IPS-18a (cell line): ENCODE measurements around the gene TGFBI.

Experiments
- H3K27ac ChIP-seq: one replicate; pipeline ENCODE4 v1.5.1; 2013; ENCODE audit warnings: low read length
- H3K27me3 ChIP-seq: one replicate; pipeline ENCODE4 v1.6.1; 2013; ENCODE audit warnings: mild to moderate bottlenecking, low read length; ENCODE audit not compliant: control insufficient read depth, insufficient read depth
- H3K36me3 ChIP-seq: one replicate; pipeline ENCODE4 v1.6.1; 2013; ENCODE audit warnings: low read depth, low read length; ENCODE audit not compliant: control insufficient read depth
- H3K4me1 ChIP-seq: one replicate; pipeline ENCODE4 v1.6.1; 2013; ENCODE audit warnings: low read depth, low read length; ENCODE audit not compliant: control insufficient read depth
- H3K4me3 ChIP-seq: one replicate; pipeline ENCODE4 v1.5.1; 2013; ENCODE audit warnings: low read length
- H3K9ac ChIP-seq: one replicate; pipeline ENCODE4 v1.6.1; 2013; ENCODE audit warnings: mild to moderate bottlenecking, low read length, moderate library complexity
- H3K9me3 ChIP-seq: one replicate; pipeline ENCODE4 v1.6.1; 2013; ENCODE audit warnings: low read depth, low read length; ENCODE audit not compliant: control insufficient read depth

Gene TGFBI

DNA sequence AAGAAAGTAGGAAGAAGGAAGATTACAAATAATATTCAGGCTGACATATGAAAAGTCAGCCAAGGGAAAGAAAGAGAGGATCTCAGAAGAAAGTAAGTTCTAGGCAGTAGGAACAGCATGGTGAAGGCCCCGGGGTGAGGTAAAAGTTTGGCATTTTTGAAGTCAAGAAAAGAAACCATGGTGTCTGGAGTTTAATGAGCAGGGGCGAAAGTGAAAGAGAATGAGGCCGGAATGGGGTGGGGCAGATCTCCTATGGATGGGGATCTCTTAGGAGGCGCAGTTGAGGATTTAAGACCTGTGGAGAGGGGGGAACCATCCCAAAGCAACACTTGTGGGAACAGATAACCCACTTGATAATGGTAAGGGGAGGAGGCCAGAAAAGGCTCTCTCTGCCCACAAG lies 61.5 kb downstream of the TGFBI start:
- Histone ChIP-seq H3K27ac (no peak overlapping the region), H3K27me3 (no peaks in the 10 kb centered on the region), H3K9me3 (no peaks in the 10 kb centered on the region), H3K9ac (no peak overlapping the region), H3K4me3 (no peak overlapping the region), H3K4me1 (no peaks in the 10 kb centered on the region), H3K36me3 (no peaks in the 10 kb centered on the region)

- H3K27me3 ChIP-seq = no peaks in the 10 kb centered on the region
These were observed 65.6 kb downstream of the TGFBI start for GRCh38 chr5:136094189-136094912.

DNA sequence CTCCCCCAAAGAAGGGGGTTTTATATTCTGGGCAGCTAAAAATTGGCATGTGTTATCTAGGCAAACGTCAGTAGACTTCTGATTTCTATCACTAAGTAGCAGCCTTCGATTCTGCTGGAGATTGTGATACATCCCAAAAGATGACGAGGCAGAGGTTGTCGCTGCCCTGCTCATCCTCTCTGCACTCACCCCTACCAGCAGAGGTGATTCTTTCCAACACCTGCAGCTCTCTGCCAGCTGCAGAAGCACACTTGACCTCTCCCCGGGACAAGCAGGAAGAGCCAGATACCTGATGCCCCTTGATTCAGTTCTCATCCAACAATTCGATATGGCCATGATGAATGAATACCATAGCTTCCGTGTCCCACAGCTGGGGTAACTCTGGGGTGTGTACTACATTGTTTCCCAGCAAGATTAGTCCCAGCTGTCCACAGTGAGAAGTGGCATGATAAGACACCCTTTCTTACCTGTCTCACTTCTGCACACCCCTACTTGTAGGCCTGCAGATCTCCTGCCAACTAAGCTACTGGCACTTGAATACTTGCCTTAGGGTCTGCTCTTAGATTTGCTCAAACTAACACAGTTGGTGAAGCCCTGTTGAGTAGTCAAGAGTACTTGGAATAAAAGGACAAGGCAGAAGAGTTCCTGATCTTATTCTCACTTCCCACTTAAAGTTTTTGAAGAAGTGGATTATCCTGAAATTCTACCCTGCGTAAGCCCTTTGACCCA lies 66.3 kb downstream of the TGFBI start:
- H3K9me3 ChIP-seq = no peaks in the 10 kb centered on the region
- no peak overlapping the region for H3K9ac ChIP-seq
- no peak overlapping the region for H3K27ac ChIP-seq
- H3K4me1 ChIP-seq = peaks cover 10% of the 10 kb centered on the region
- no peaks in the 10 kb centered on the region for H3K36me3 ChIP-seq
- H3K27me3 ChIP-seq = no peaks in the 10 kb centered on the region
- no peak overlapping the region for H3K4me3 ChIP-seq

More at GRCh38 chr5:136094189-136094912, 65.6 kb downstream of the TGFBI start:
- no peaks in the 10 kb centered on the region for H3K36me3 ChIP-seq
- no peaks in the 10 kb centered on the region for H3K9me3 ChIP-seq
- no peak overlapping the region for H3K27ac ChIP-seq
- H3K4me3 ChIP-seq = no peak overlapping the region
- no peak overlapping the region for H3K9ac ChIP-seq
- peaks cover 10% of the 10 kb centered on the region for H3K4me1 ChIP-seq

GRCh38 chr5:136098176-136098575 lies 69.4 kb downstream of the TGFBI start:
- no peak overlapping the region for H3K9ac ChIP-seq
- peaks cover 10% of the 10 kb centered on the region for H3K4me1 ChIP-seq
- no peaks in the 10 kb centered on the region for H3K9me3 ChIP-seq
- no peak overlapping the region for H3K27ac ChIP-seq
- H3K4me3 ChIP-seq = no peak overlapping the region
- no peaks in the 10 kb centered on the region for H3K36me3 ChIP-seq
- no peaks in the 10 kb centered on the region for H3K27me3 ChIP-seq

GRCh38 chr5:136099870-136100269 lies 71.1 kb downstream of the TGFBI start:
- H3K9me3 ChIP-seq = no peaks in the 10 kb centered on the region
- H3K27me3 ChIP-seq = no peaks in the 10 kb centered on the region
- H3K4me1 ChIP-seq = peaks cover 19% of the 10 kb centered on the region

GRCh38 chr5:136101884-136102283 lies 73.1 kb downstream of the TGFBI start:
- Histone ChIP-seq H3K27me3 (no peaks in the 10 kb centered on the region), H3K9ac (no peak overlapping the region), H3K4me1 (peaks cover 23% of the 10 kb centered on the region), H3K9me3 (no peaks in the 10 kb centered on the region), H3K4me3 (no peak overlapping the region), H3K27ac (no peak overlapping the region), H3K36me3 (no peaks in the 10 kb centered on the region)

More at GRCh38 chr5:136099870-136100269, 71.1 kb downstream of the TGFBI start:
- Histone ChIP-seq H3K4me3 (no peak overlapping the region), H3K9ac (no peak overlapping the region), H3K27ac (no peak overlapping the region), H3K36me3 (no peaks in the 10 kb centered on the region)

DNA sequence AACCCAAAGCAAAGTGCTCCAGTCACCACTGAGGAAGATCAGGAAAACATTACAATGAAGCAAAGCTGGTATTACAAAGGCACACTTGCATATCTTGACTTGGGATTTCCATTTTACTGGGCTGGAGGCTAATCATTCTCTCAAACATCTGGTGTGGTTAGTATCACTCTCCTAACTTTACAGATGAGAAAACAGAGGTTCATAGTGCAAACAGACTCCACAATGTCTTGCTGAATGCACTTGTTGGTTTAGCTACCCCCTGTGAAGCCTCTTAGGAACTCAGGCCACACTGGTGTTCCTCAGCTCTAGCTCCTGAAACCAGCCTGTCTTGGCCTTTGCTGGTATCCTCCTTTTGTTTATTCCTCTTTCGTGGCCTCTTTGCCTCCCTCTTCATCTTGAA lies 74.3 kb downstream of the TGFBI start:
- Histone ChIP-seq H3K27me3 (no peaks in the 10 kb centered on the region), H3K4me1 (peaks cover 19% of the 10 kb centered on the region), H3K9ac (no peak overlapping the region), H3K27ac (no peak overlapping the region), H3K9me3 (no peaks in the 10 kb centered on the region), H3K4me3 (no peak overlapping the region), H3K36me3 (no peaks in the 10 kb centered on the region)

DNA sequence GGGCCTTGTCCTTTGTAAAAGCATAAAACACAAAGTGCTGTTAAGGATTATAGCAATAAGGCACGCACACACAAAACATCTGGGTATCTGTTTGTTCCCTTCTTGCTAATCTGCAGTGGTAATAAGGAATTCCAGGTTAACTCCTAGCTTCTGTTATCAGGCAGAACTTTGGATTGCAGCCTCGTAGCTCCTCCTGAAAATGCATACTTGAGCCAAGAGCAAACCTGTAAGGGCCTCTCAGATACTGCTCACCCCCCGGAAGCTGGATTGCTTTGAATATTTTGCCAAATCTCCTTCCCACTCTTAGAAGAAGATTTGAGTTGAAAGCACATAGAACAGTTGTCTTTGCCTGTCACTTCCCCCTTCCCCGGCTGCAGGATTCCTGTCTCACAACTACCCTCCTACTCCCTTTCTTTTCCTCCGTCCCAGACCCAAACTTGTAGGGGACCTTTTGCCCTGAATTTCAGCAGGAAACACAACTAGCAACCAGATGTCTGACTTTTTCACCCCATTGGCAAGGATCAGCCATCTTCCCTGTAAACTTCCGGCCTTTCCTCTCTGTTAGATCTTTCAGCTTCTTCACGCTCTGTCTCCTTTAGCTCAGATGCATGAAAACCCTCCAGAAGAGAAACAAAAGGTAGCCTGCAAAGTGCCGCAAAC lies 75.6 kb downstream of the TGFBI start:
- Histone ChIP-seq H3K27me3 (no peaks in the 10 kb centered on the region), H3K9me3 (no peaks in the 10 kb centered on the region), H3K27ac (no peak overlapping the region), H3K36me3 (no peaks in the 10 kb centered on the region), H3K4me3 (no peak overlapping the region), H3K9ac (no peak overlapping the region), H3K4me1 (peaks cover 14% of the 10 kb centered on the region)

GRCh38 chr5:136106351-136107031 lies 77.7 kb downstream of the TGFBI start:
- Histone ChIP-seq H3K27ac (no peak overlapping the region), H3K9ac (no peak overlapping the region), H3K9me3 (no peaks in the 10 kb centered on the region), H3K36me3 (no peaks in the 10 kb centered on the region), H3K27me3 (no peaks in the 10 kb centered on the region), H3K4me3 (no peak overlapping the region), H3K4me1 (peaks cover 14% of the 10 kb centered on the region)

GRCh38 chr5:136108180-136108611 lies 79.4 kb downstream of the TGFBI start:
- no peaks in the 10 kb centered on the region for H3K9me3 ChIP-seq
- H3K4me1 ChIP-seq = peaks cover 14% of the 10 kb centered on the region
- no peak overlapping the region for H3K9ac ChIP-seq
- H3K27ac ChIP-seq = no peak overlapping the region
- H3K4me3 ChIP-seq = no peak overlapping the region
- H3K36me3 ChIP-seq = no peaks in the 10 kb centered on the region
- no peaks in the 10 kb centered on the region for H3K27me3 ChIP-seq

GRCh38 chr5:136108766-136109165 lies 80.0 kb downstream of the TGFBI start:
- no peak overlapping the region for H3K27ac ChIP-seq
- H3K4me3 ChIP-seq = no peak overlapping the region
- H3K27me3 ChIP-seq = no peaks in the 10 kb centered on the region
- H3K36me3 ChIP-seq = no peaks in the 10 kb centered on the region
- H3K9me3 ChIP-seq = no peaks in the 10 kb centered on the region
- no peak overlapping the region for H3K9ac ChIP-seq
- peaks cover 14% of the 10 kb centered on the region for H3K4me1 ChIP-seq
